GM23248 (cell line): ENCODE results near the gene DTNB. TPM values are rescaled to one million over a fixed set of nuclear protein-coding genes. Genes with fewer than 3 reads are reported as not detected.

Experiments
- DNase-seq: peaks from one replicate; pipeline ENCODE4 v3.0.0-alpha.2; 2015
- H2AFZ ChIP-seq: fragments of 200-600 bp; sonication (generic); 2 replicates; pipeline ENCODE4 v1.6.1; 2016; ENCODE audit warnings: antibody characterized with exemption
- H3F3A ChIP-seq: fragments of 200-600 bp; sonication (generic); 2 replicates; pipeline ENCODE4 v1.6.1; 2016; ENCODE audit warnings: mild to moderate bottlenecking, antibody characterized with exemption, mixed run types; ENCODE audit not compliant: insufficient read depth
- H3K27ac ChIP-seq: fragments of 200-600 bp; sonication (generic); 2 replicates; pipeline ENCODE4 v1.5.1; 2016; ENCODE audit warnings: mild to moderate bottlenecking
- H3K27me3 ChIP-seq: fragments of 200-600 bp; sonication (generic); replicated peaks from 2 replicates; pipeline ENCODE4 v1.6.1; 2016; ENCODE audit warnings: mild to moderate bottlenecking; ENCODE audit not compliant: insufficient read depth
- H3K36me3 ChIP-seq: fragments of 200-600 bp; sonication (generic); 2 replicates; pipeline ENCODE4 v1.6.1; 2016; ENCODE audit warnings: low read depth, mild to moderate bottlenecking
- H3K4me1 ChIP-seq: fragments of 200-600 bp; sonication (generic); 2 replicates; pipeline ENCODE4 v1.6.1; 2016; ENCODE audit warnings: mild to moderate bottlenecking; ENCODE audit not compliant: insufficient read depth
- H3K4me2 ChIP-seq: fragments of 200-600 bp; sonication (generic); one replicate; pipeline ENCODE4 v1.6.1; 2016; ENCODE audit warnings: mild to moderate bottlenecking; ENCODE audit not compliant: unreplicated experiment
- H3K4me3 ChIP-seq: fragments of 200-600 bp; sonication (generic); 2 replicates; pipeline ENCODE4 v1.5.1; 2016; ENCODE audit warnings: mild to moderate bottlenecking
- H3K79me2 ChIP-seq: fragments of 200-600 bp; sonication (generic); 2 replicates; pipeline ENCODE4 v1.6.1; 2016; ENCODE audit warnings: mild to moderate bottlenecking; ENCODE audit not compliant: insufficient read depth
- H3K9ac ChIP-seq: fragments of 200-600 bp; sonication (generic); 2 replicates; pipeline ENCODE4 v1.6.1; 2016; ENCODE audit warnings: mild to moderate bottlenecking
- H3K9me2 ChIP-seq: fragments of 200-600 bp; sonication (generic); 2 replicates; pipeline ENCODE4 v1.6.1; 2016; ENCODE audit warnings: mixed run types, mild to moderate bottlenecking, moderate library complexity; ENCODE audit not compliant: insufficient read depth
- H3K9me3 ChIP-seq: fragments of 200-600 bp; sonication (generic); one replicate; pipeline ENCODE4 v1.6.1; 2017; ENCODE audit warnings: low read depth
- H4K20me1 ChIP-seq: fragments of 200-600 bp; sonication (generic); 2 replicates; pipeline ENCODE4 v1.6.0; 2016; ENCODE audit not compliant: insufficient read depth
- EZH2 ChIP-seq: fragments of 200-600 bp; sonication (generic); IDR thresholded peaks from 2 replicates; pipeline ENCODE4 v1.6.1; 2018; ENCODE audit warnings: antibody characterized with exemption, mild to moderate bottlenecking; ENCODE audit not compliant: insufficient read depth, poor library complexity, severe bottlenecking
- EZH2phosphoT487 ChIP-seq: fragments of 200-600 bp; sonication (generic); IDR thresholded peaks from 2 replicates; pipeline ENCODE4 v1.6.1; 2018; ENCODE audit warnings: antibody characterized with exemption, moderate library complexity, mild to moderate bottlenecking, low read depth; ENCODE audit not compliant: insufficient read depth
- WGBS, 2 experiments: methylation state at CpG; one replicate each; pipeline ENCODE4 v1.1.6; 2015 to 2017; ENCODE audit warnings: low lambda C conversion rate in 2 of 2, low coverage in 1 of 2; ENCODE audit errors: missing lambda C conversion rate in 2 of 2; 5-methylcytosine and 5-hydroxymethylcytosine counted together
- in situ Hi-C: fragments of 300-500 bp; cut with MboI; formaldehyde crosslinking; loops from 2 replicates; pipeline ENCODE4 v1.15.0; 2020
- microRNA counts: library from miRNA; unstranded; fragments of <30 nt; microRNA quantifications from one replicate; lab custom pipeline; 2016
- microRNA-seq: library from miRNA; unstranded; fragments of <30 nt; microRNA quantifications from one replicate; pipeline ENCODE4, GENCODE V29; 2016; ENCODE audit warnings: borderline number of aligned reads
- polyA plus RNA-seq: library from polyadenylated mRNA; unstranded; fragments of >200 nt; fragmentation: Nextera tagmentation; extraction: Ambion mirVana; gene quantifications from 2 replicates; pipeline ENCODE4 v1.2.1, GENCODE V29; 2016
- small RNA-seq: library from RNA; depleted of rRNA; stranded (forward); fragments of <200 nt; gene quantifications from one replicate; pipeline ENCODE3, GENCODE V24; 2014; ENCODE audit warnings: low read depth, low replicate concordance
- total RNA-seq: library from RNA; depleted of rRNA; stranded (reverse); fragments of >200 nt; shearing (Covaris generic); gene quantifications from 2 replicates; pipeline ENCODE4 v1.2.3, GENCODE V29; 2014; rRNA removed

The DTNB gene
- total and polyA plus RNA-seq, 2 experiments from 2014 or later, result 1.1 to 4.0 TPM

- Histone ChIP-seq H3K4me1 (no peaks in the 10 kb centered on the region), H3K4me3 (no peak overlapping the region), H4K20me1 (no peaks in the 10 kb centered on the region; the same call in 1 of the 2 replicates), H3K27ac (no peak overlapping the region), H3K9me2 (no peaks in the 10 kb centered on the region), H3K4me2 (no peak overlapping the region), H3K27me3 (no peaks in the 10 kb centered on the region), H3F3A (no peaks in the 10 kb centered on the region), H3K36me3 (0 out of 2 replicates have a peak, but pooled peaks cover 5% of the 10 kb centered on the region), H3K79me2 (no peaks in the 10 kb centered on the region; the same call in 1 of the 2 replicates), H3K9me3 (no peaks in the 10 kb centered on the region), H3K9ac (no peak overlapping the region), H2AFZ (no peak overlapping the region)
- WGBS, 2 experiments, result 80 to 81% methylated on average over 23 to 27 of the region's 27 CpGs
- TF ChIP-seq EZH2phosphoT487, result no peak
- no peak for TF ChIP-seq EZH2
- in situ Hi-C loops, result no loop called here
- DNase-seq, result no peak
These were observed 345.0 kb downstream of the DTNB start for GRCh38 chr2:25328152-25329085.

MicroRNA genes within 50 kb of the gene (microRNA counts, 767-probe panel; counts per million panel counts)
- microRNA hsa-miR-1301 (lab: Ali Mortazavi, UCI), result 447 counts per million, percentile 86 among the panel's probes with 10 or more counts

Small RNAs within 50 kb of the gene (microRNA-seq; reads per million reads assigned to microRNA genes)
- 223 reads per million, percentile 61 among the genes with 10 or more reads in this experiment for gene MIR1301

Small RNAs within 50 kb of the gene (small RNA-seq; reads per million reads assigned to genes)
- gene MIR1301 (not detected), gene RF00019 (not detected)

Other genes starting within 250 kb of the DTNB start
- 7.0 and 9.5 TPM in 2 replicates for gene ASXL2, start 204.9 kb upstream of the DTNB start, total RNA-seq
- 4.5 and 4.9 TPM in 2 replicates for gene ASXL2, start 204.9 kb upstream of the DTNB start, polyA plus RNA-seq